ENCODE results near the gene DNAJB13.

Gene DNAJB13

DNA sequence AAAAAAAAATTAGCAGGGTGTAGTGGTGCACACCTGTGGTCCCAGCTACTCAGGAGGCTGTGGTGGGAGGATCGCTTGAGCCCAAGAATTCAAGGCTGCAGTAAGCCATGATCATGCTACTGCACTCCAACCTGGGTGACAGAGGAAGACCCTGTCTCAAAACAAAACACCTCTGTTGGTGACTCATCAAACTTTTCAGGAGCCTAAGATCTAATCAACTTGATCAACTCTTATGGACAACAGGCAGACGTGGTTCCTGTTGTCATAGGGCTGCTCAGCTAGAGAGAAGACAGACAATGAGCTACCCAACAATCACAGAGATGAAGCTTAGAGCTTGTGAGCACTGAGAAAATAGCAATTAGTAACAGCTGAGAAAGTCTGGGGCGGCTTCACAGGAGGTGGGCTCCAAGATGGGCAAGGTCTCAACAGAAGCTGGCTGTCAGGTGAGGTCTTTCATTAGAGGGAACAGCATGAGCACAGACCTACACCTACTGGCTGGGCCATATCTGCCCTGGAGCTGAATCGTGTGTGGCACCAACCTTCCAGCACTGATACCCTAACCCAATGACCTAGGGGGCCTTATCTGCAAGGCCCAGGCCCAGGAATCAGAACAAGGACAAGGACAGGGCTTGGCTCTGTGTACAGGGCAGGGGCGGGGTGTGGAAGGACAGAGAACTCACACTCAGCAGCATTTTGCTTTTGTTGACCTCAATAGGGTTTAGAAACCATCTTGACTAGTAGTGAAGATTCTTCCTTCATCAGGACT lies 65.3 kb downstream of the DNAJB13 start:
- Histone ChIP-seq H3K27me3 (ENCODE audit: insufficient read depth, low read depth, severe bottlenecking) (no peaks in the 10 kb centered on the region), H3K4me3 (ENCODE audit: low read depth, low read length) (no peak overlapping the region), H3K27ac (no peak overlapping the region), H3K36me3 (peaks cover 47% of the 10 kb centered on the region), H3K9me3 (ENCODE audit: severe bottlenecking) (no peaks in the 10 kb centered on the region)
- TF ChIP-seq, protein P1, sequence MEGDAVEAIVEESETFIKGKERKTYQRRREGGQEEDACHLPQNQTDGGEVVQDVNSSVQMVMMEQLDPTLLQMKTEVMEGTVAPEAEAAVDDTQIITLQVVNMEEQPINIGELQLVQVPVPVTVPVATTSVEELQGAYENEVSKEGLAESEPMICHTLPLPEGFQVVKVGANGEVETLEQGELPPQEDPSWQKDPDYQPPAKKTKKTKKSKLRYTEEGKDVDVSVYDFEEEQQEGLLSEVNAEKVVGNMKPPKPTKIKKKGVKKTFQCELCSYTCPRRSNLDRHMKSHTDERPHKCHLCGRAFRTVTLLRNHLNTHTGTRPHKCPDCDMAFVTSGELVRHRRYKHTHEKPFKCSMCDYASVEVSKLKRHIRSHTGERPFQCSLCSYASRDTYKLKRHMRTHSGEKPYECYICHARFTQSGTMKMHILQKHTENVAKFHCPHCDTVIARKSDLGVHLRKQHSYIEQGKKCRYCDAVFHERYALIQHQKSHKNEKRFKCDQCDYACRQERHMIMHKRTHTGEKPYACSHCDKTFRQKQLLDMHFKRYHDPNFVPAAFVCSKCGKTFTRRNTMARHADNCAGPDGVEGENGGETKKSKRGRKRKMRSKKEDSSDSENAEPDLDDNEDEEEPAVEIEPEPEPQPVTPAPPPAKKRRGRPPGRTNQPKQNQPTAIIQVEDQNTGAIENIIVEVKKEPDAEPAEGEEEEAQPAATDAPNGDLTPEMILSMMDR (IDR thresholded peaks at IDR 0.05; ENCODE audit: low read depth, low read length): no peak
- no peak for DNase-seq

DNA sequence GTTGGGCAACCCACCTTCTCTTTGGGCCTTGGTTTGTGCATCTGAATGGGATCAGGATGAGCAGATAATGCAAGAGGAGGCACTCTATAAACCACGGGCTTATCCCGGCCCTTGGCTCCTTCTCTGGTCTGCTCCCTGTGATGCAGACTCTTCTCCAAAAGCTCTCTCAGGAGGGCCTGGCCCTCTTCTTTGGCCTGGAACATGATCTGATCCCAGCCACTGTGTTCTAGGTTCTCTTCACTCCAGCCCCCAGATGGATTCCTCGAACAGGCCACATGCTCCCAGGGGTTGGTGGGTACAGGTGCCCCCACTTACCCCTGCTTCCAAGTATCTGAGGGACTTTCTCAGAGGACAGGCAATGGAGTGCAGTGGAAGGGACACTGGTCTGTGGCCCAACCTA lies 66.8 kb downstream of the DNAJB13 start:
- no peak for DNase-seq
- Histone ChIP-seq H3K27me3 (ENCODE audit: insufficient read depth, low read depth, severe bottlenecking) (no peaks in the 10 kb centered on the region), H3K9me3 (ENCODE audit: severe bottlenecking) (no peaks in the 10 kb centered on the region), H3K27ac (no peak overlapping the region), H3K4me3 (ENCODE audit: low read depth, low read length) (no peak overlapping the region), H3K36me3 (peaks cover 41% of the 10 kb centered on the region)
- TF ChIP-seq, protein P1 (IDR thresholded peaks at IDR 0.05; ENCODE audit: low read depth, low read length): no peak

DNA sequence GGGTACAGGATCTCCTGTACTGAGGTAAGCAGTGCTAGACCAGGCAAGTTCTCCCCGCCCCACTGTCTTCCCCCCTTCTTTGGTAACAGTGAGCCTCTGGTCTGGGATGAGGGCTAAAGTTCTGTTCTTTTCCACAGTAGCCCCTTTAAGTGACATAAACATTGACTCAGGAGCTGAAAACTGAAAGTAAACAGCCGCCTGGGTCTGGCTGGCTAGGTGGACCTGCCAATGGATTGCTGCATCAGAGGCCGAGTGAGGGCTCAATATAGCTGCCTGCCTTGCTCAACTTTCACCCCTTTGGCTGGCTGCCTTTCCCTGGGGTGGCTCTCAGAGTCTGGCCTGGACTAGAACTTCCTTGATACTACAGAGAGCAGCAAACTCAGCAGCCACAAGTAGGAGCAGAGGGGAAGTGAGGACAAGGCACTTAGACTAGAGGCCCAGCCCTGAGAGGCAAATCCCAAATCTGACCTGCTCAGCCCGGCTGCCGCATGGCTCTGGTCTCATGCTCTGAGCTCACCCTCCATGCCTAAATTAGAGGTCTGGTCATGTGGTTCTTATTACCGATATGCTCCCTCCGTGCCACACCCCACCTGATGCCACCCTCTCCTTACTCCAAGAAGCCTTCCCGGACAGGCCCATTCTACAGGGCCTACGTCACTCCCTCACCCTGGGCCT lies 67.6 kb downstream of the DNAJB13 start:
- Histone ChIP-seq H3K27ac (no peak overlapping the region), H3K27me3 (ENCODE audit: insufficient read depth, low read depth, severe bottlenecking) (no peaks in the 10 kb centered on the region), H3K4me3 (ENCODE audit: low read depth, low read length) (no peak overlapping the region), H3K36me3 (peaks cover 37% of the 10 kb centered on the region), H3K9me3 (ENCODE audit: severe bottlenecking) (no peaks in the 10 kb centered on the region)
- TF ChIP-seq, protein P1 (IDR thresholded peaks at IDR 0.05; ENCODE audit: low read depth, low read length): no peak
- no peak for DNase-seq

DNA sequence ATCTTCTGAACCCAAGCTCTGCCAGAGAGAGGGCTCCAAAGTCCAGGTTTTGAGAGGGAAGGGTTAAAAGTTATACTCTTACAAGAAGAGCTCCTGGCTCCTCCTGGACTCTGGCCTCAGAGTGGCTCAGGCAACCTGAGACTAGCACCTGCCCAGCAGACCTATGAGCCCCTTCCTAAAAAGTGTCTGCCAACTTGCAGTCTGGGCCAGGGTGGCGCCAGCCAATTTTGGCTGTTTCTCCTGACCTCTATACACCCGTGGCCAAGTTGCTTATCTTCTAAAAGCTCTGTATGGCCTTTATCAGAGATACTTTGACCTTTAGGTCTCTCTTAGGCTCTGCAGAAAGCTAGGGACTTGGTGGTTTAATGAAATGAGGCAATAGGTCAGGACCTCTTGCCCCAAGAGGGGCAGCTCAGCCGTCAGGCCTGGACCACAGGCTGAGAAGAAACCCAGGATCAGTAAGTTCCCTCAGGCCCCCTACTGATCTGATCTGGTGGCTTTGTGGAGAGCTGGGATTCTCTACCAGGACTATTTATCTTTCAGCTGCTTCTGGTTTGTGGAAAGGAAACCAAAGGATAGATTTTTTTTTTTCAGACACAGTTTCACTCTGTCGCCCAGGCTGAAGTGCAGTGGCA lies 68.4 kb downstream of the DNAJB13 start:
- TF ChIP-seq, protein P1 (IDR thresholded peaks at IDR 0.05; ENCODE audit: low read depth, low read length): no peak
- no peak for DNase-seq
- Histone ChIP-seq H3K27me3 (ENCODE audit: insufficient read depth, low read depth, severe bottlenecking) (no peaks in the 10 kb centered on the region), H3K4me3 (ENCODE audit: low read depth, low read length) (no peak overlapping the region), H3K36me3 (peaks cover 35% of the 10 kb centered on the region), H3K27ac (no peak overlapping the region), H3K9me3 (ENCODE audit: severe bottlenecking) (no peaks in the 10 kb centered on the region)

DNA sequence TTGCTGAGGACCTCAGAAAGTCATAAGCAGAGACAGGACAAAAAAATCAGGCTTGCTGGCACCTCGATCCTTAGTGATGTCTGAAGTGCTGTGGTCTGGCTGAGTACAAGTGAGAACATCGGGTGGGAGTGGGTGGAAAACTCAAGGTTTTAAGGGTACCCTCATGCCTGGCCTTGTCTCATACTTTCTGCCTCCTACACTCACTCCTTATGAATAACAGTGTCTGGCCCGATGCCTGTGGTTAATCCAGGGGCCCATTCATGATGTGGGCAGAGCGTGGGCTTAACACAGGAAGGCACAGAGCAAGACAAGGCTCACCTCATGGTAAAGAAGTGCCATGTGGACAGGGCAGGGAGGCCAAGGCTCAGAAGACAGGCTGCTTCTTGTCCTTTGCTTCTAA lies 69.0 kb downstream of the DNAJB13 start:
- DNase-seq: no peak
- no peaks in the 10 kb centered on the region for H3K27me3 ChIP-seq (ENCODE audit: insufficient read depth, low read depth, severe bottlenecking)
- H3K4me3 ChIP-seq (ENCODE audit: low read depth, low read length): no peak overlapping the region
- H3K36me3 ChIP-seq: peaks cover 32% of the 10 kb centered on the region
- TF ChIP-seq, protein P1 (IDR thresholded peaks at IDR 0.05; ENCODE audit: low read depth, low read length): no peak
- no peaks in the 10 kb centered on the region for H3K9me3 ChIP-seq (ENCODE audit: severe bottlenecking)
- H3K27ac ChIP-seq: no peak overlapping the region
